SU-DHL-6 (cell line): ENCODE measurements around the gene GHRH.

ENCODE experiments used
- H2AFZ ChIP-seq: fragments of 200-600 bp; sonication (generic); 2 replicates; pipeline ENCODE4 v1.6.1; 2014; ENCODE audit warnings: low read depth, mild to moderate bottlenecking, moderate library complexity, mixed read lengths, antibody characterized with exemption, low read length; ENCODE audit not compliant: severe bottlenecking
- H3F3A ChIP-seq: fragments of 200-600 bp; shearing (Covaris generic); 2 replicates; pipeline ENCODE4 v1.6.0; 2016; ENCODE audit warnings: antibody characterized with exemption, mild to moderate bottlenecking; ENCODE audit not compliant: insufficient read depth
- H3K27ac ChIP-seq: fragments of 200-600 bp; sonication (generic); 2 replicates; pipeline ENCODE4 v1.5.1; 2016; ENCODE audit warnings: low read depth, mild to moderate bottlenecking, low read length, moderate library complexity, mixed read lengths
- H3K27me3 ChIP-seq: fragments of 200-600 bp; sonication (generic), shearing (Covaris generic); 2 replicates; pipeline ENCODE4 v1.6.0; 2014; ENCODE audit warnings: mild to moderate bottlenecking, low read length
- H3K36me3 ChIP-seq: fragments of 200-600 bp; sonication (generic); 2 replicates; pipeline ENCODE4 v1.6.1; 2014; ENCODE audit warnings: mild to moderate bottlenecking, low read length, mixed read lengths
- H3K4me2 ChIP-seq: fragments of 300-600, 200-600 bp; shearing (Covaris generic), sonication (generic); 2 replicates; pipeline ENCODE4 v1.6.0; 2014; ENCODE audit warnings: low read length, low read depth, mild to moderate bottlenecking; ENCODE audit not compliant: poor library complexity, severe bottlenecking
- H3K4me3 ChIP-seq: fragments of 200-600 bp; sonication (generic); 2 replicates; pipeline ENCODE4 v1.5.1; 2014; ENCODE audit warnings: antibody characterized with exemption, low read length, mild to moderate bottlenecking, mixed read lengths; ENCODE audit not compliant: insufficient read depth, poor library complexity, severe bottlenecking
- H3K79me2 ChIP-seq: fragments of 200-600 bp; sonication (generic); 2 replicates; pipeline ENCODE4 v1.6.1; 2014; ENCODE audit warnings: mild to moderate bottlenecking, low read length, moderate library complexity; ENCODE audit not compliant: insufficient read depth
- H3K9ac ChIP-seq: fragments of 200-600 bp; sonication (generic); 2 replicates; pipeline ENCODE4 v1.7.0; 2014; ENCODE audit warnings: mild to moderate bottlenecking, low read length
- H3K9me2 ChIP-seq: fragments of 200-600 bp; sonication (generic); replicated peaks from 2 replicates; pipeline ENCODE4 v1.6.1; 2014; ENCODE audit warnings: low read length; ENCODE audit not compliant: insufficient read depth
- H3K9me3 ChIP-seq: fragments of 200-600 bp; sonication (generic); 2 replicates; pipeline ENCODE4 v1.6.1; 2014; ENCODE audit warnings: low read length, mixed read lengths; ENCODE audit not compliant: insufficient read depth
- H4K20me1 ChIP-seq: fragments of 200-600 bp; sonication (generic); 2 replicates; pipeline ENCODE4 v1.6.1; 2014; ENCODE audit warnings: low read depth, mild to moderate bottlenecking, antibody characterized with exemption, low read length, moderate library complexity, mixed read lengths
- CTCF ChIP-seq: fragments of 200-600 bp; sonication (generic); IDR thresholded peaks from one replicate; pipeline ENCODE4 v1.5.1; 2017; ENCODE audit warnings: antibody characterized with exemption, mild to moderate bottlenecking, low read length, moderate library complexity; ENCODE audit not compliant: insufficient read depth, poor library complexity, severe bottlenecking
- EZH2phosphoT487 ChIP-seq: fragments of 200-600 bp; sonication (generic), shearing (Covaris generic); conservative IDR thresholded peaks from 2 replicates; pipeline ENCODE4 v1.6.1; 2018; ENCODE audit warnings: mild to moderate bottlenecking, antibody characterized with exemption, low read length, moderate library complexity, mixed read lengths

Gene GHRH

GRCh38 chr20:37209193-37209592 is 52.4 kb downstream of the GHRH start:
- no peaks in the 10 kb centered on the region for H3F3A ChIP-seq

GRCh38 chr20:37207171-37207570 is 54.4 kb downstream of the GHRH start:
- H3K4me3 ChIP-seq = no peak overlapping the region
- H3K27ac ChIP-seq = no peak overlapping the region

More at GRCh38 chr20:37209193-37209592, 52.4 kb downstream of the GHRH start:
- no peak overlapping the region for H3K4me3 ChIP-seq
- no peak overlapping the region for H3K27ac ChIP-seq
- no peaks in the 10 kb centered on the region for H3K79me2 ChIP-seq
- no peaks in the 10 kb centered on the region for H3K27me3 ChIP-seq
- no peak for TF ChIP-seq EZH2phosphoT487
- TF ChIP-seq CTCF = no peak
- H3K36me3 ChIP-seq = peaks cover 41% of the 10 kb centered on the region
- no peaks in the 10 kb centered on the region for H3K9me3 ChIP-seq
- no peaks in the 10 kb centered on the region for H4K20me1 ChIP-seq
- H3K9ac ChIP-seq = no peak overlapping the region
- H2AFZ ChIP-seq = no peak overlapping the region
- H3K4me2 ChIP-seq = no peak overlapping the region
- no peaks in the 10 kb centered on the region for H3K9me2 ChIP-seq

GRCh38 chr20:37205794-37206193 is 55.8 kb downstream of the GHRH start:
- Histone ChIP-seq H3K9me3 (no peaks in the 10 kb centered on the region), H3K9me2 (no peaks in the 10 kb centered on the region), H3K79me2 (peaks cover 5% of the 10 kb centered on the region; the same call in 1 of the 2 replicates), H2AFZ (no peak overlapping the region), H3K36me3 (peaks cover 44% of the 10 kb centered on the region), H4K20me1 (no peaks in the 10 kb centered on the region), H3K27me3 (no peaks in the 10 kb centered on the region), H3K4me2 (no peak overlapping the region), H3K4me3 (no peak overlapping the region), H3K9ac (no peak overlapping the region), H3F3A (0 out of 2 replicates have a peak, but pooled peaks cover 6% of the 10 kb centered on the region), H3K27ac (no peak overlapping the region)
- no peak for TF ChIP-seq EZH2phosphoT487
- TF ChIP-seq CTCF = no peak

More at GRCh38 chr20:37207171-37207570, 54.4 kb downstream of the GHRH start:
- Histone ChIP-seq H3K27me3 (no peaks in the 10 kb centered on the region), H3K79me2 (peaks cover 2% of the 10 kb centered on the region; the same call in 1 of the 2 replicates), H3K4me2 (no peak overlapping the region), H3K9me3 (no peaks in the 10 kb centered on the region), H3F3A (0 out of 2 replicates have a peak, but pooled peaks cover 5% of the 10 kb centered on the region), H4K20me1 (no peaks in the 10 kb centered on the region), H3K9me2 (no peaks in the 10 kb centered on the region), H3K9ac (no peak overlapping the region), H3K36me3 (peaks cover 38% of the 10 kb centered on the region), H2AFZ (no peak overlapping the region)
- no peak for TF ChIP-seq CTCF
- TF ChIP-seq EZH2phosphoT487 = no peak
